GM18873 (cell line): ENCODE measurements around the gene KPNB1.

Experiments
- ATAC-seq: cut with Tn5 transposase; IDR thresholded peaks from one replicate; pipeline ENCODE4 v1.9.1; 2021; ENCODE audit warnings: mild to moderate bottlenecking, moderate library complexity, moderate number of reproducible peaks; ENCODE audit not compliant: unreplicated experiment, low FRiP score

The KPNB1 gene

DNA sequence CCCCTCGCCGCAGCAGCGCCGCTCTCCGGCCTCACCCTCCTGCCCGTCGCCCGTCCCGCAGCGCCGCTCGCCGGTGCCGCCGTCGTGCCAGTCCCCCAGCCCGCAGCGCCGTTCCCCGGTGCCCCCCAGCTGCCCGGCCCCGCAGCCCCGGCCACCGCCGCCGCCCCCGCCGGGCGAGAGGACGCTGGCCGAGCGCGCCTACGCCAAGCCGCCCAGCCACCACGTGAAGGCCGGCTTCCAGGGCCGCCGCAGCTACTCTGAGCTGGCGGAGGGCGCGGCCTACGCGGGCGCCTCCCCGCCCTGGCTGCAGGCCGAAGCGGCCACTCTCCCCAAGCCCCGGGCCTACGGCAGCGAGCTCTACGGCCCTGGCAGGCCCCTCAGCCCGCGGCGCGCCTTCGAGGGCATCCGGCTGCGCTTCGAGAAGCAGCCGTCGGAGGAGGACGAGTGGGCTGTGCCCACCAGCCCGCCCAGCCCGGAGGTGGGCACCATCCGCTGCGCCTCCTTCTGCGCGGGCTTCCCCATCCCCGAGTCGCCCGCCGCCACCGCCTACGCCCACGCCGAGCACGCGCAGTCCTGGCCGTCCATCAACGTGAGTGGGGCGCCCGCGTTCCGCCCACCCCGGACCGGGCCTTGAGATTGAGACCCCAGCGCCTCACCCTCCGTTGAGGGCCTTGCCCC lies 59.3 kb downstream of the KPNB1 start:
- ATAC-seq, result no peak

DNA sequence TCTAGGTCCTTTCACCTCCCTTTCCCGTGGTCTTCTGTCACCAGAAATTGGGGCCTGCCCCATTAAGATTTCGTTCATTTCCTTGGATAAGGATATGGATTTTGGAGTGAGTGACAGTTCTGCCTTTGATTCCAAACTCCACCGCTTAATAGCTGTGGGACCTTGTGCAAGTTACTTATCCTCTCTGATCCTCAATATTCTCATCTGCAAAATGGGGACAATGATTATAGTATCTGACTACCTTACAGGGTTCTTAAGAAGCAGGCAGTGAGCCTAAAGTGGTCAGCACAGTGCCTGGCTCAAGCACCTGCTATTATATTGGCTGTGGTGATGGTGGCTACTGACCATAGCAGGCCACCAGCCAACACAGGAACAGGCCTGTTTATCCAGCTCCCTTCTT lies 59.9 kb downstream of the KPNB1 start:
- ATAC-seq, result no peak

DNA sequence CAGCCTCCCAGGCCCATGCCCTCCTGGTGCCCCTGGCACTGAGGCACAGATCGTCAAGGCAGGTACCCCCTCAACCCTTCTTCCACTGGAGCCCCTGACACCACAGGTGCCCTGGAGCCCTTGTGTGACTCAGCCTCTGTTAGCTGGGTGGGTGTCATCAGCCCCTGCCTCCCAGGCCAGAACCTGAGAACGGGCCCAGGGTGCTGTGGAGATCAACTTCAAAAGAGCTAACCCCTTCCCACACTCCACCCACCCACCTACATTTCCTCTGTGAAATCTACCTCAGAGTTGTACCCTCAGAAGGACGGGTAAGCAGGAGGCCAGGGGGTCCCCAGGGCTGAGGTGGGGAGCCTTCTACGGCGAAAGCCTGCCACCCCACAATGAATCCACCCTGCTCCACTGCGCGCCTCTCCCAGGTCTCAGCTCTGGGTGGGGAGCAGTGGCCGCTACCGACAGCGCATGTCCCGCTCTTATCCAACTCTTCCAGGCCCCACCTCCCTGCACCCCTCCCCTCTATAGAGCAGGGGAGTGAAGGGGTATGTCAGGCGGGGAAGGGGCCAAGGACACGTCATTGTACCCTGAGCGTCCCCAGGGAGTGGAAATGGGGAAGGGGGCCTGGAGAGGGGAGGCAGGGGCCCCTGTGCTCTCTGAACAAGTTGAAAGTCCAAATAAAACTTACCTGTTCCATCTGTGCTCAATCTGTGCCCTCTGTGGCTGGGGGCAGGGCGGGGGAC lies 61.8 kb downstream of the KPNB1 start:
- no peak for ATAC-seq

DNA sequence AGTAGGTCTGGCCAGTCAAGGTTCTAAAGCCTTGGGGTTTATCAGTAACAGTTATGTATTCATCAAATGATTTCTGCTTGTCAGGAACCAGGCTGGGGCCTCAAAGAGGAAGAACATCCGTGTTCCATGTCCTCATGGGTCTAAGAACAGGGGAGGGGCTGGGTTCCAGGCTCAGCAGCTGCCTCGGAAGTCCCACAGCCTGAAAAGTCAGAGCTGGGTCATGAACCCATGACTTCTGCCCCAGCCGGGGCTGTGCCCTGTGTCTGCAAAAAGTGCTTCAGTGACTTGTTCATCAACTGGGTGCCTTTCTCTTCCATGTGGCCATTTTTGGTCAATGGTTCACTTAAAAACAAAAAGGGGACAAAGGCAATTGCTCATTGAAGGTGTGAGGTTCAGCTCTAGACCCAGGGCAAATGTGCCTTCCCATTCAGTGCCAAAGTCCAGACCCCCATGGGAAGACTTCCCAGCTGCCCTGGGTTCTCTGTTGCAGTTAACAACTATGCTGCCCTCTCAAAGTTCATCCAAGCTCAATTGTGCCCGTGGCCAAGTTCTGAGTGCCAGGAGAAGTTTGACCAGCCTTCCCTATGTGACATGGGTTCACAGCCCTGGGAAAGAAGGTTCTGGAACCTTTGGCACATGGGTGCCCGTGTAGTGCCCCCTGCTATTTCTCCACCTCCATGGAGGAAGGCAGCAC lies 62.8 kb downstream of the KPNB1 start:
- no peak for ATAC-seq

DNA sequence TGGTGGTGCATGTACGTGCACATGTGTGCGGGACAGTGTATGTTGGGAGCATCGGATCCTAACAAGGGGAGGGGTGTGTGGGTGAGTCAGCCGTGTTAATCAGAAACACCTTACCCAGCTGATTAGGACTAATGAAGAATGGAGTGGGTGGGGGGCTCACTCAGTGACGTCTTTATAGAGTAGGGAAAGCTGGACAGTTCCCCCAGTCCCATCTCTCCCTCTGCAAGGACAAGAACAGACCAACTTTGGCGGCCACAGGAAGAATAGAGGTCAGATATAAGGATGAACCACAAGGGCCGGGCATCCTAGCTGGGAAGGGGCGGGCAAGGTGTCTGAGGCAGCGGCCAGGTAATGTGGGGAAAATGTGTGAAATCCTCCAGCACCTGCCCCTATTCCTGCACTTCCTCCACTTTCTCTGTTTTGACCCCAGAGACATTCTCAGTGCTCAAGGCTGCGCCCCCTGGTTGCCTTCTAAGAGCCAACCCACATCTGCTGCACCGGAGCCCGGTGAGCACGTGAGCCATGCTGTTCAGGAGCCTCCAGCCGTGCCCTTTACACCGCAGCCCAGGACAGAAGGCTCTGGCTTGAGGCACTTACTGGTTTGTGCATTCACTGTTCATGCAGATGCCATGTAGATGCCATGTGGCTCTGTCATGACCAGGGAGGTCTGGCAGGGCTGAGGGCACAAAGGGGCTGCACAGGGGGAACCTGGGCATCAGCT lies 64.4 kb downstream of the KPNB1 start:
- no peak for ATAC-seq

DNA sequence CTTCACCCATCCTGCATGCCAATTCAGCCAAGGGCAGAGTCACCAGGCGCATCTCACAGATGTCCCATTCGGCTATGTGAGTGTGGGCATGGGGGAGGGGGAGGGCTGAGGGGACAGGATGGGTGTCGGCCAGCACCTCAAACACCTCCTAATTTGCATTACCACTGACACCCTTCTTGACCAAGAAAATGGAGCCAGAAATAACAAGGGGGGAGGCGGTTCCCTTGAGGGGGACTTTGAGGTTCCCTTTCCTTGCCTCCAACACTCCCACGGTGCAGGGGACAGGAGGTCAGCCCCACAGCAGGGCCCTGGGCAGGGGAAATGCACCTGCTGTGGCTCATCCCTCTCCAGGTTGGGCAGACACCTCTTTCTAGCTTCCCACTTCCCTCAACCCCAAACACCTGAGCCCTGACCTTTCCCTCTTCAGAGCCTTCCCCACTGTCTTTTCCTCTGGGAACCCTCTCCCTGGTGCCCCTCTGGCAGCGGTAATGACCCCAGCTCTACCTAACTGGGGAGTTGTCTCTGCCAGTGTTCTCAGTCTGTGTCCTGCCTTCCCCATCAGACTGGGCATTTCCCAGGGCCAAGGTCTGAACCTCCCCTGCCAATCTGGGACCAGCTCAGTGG lies 65.2 kb downstream of the KPNB1 start:
- no peak for ATAC-seq

DNA sequence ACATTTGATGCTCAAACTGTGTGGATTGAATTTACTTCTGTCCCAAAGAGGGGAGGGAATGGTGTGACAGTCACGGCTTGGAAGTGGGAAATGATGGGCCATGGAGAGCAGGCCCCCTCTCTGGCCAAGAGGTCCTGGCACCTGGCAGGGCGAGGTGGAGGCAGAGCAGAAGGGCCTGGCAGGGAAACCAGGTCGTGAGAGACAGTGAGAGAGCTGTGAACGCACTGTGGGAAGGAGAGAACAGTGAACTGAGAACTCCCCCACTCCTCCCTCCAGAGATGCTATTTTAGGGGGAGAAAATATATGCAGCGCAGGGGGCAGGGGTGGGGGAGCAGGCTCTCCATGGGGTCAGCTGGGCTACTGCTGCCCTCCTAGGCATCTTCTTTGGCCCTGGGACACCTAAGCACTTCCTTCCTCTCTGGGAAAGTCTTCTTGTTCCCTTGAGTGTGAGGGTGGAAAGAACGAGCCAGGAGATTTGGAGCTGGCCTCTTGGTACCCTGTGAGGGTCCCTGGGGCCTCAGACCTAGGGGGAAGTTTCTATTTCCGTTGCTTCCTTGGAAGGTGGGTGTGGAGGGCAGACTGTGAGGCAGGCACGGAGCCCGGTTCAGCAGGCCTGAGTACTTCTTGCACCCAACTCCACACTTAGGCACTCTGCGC lies 66.1 kb downstream of the KPNB1 start:
- no peak for ATAC-seq

DNA sequence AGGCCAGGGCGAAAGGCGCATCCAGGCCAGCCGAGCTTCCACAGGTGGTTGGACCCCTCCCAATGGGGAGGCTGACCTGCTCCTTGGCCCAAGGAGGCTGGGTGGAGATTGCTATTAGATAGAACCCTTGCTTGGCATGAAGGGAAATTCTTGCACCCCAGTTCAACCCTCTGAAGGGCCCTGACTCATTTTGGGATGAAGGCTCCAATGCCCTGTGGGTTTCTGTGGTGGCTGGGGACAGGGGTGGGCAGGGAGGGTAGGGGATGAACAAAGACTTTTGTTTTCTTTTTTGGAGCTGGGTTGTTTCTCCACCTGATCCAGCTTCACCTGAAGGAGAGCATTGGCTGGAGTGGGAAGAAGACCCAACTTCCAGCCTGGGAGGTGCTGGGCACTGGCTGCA lies 66.7 kb downstream of the KPNB1 start:
- no peak for ATAC-seq

GRCh38 chr17:47717261-47717697 lies 67.6 kb downstream of the KPNB1 start:
- no peak for ATAC-seq

GRCh38 chr17:47717979-47718621 lies 68.4 kb downstream of the KPNB1 start:
- ATAC-seq, result no peak

GRCh38 chr17:47718634-47719405 lies 69.1 kb downstream of the KPNB1 start:
- no peak for ATAC-seq

DNA sequence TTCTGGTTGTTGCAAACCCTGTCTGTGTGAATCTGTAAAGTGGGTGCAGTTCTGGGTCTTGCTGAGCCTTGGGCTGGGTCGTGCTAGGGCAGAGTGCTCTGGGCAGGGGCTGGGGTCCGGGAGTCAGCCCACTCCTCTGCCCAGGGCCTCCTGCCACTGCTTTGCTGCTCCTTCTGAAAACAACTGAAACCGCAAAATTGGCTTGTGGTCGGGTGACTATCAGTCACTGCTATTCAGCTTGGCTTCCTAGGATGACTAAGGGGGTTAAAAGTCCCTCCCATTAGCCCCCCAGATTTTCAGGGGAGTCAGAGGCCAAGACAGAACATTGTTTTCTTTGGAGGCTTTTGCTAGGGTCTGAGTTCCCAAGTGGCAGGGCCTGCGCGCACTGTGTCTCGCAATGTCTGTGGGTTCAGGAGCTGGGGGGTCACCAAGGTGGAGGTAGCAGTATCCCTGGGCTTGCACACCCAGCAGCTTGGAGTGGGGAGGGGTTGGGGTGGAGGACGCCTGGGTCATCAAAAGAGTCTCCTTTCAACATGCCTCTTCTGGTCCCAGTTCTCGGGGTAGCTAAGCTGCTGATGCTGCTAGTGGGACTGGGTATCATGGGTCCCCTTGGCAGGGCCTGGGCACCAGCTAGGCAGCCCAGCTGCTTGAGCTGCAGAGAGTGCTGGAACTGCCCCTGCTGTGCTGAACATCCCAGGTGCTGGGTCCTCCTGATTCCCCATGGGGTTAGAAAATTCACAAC lies 69.9 kb downstream of the KPNB1 start:
- no peak for ATAC-seq

DNA sequence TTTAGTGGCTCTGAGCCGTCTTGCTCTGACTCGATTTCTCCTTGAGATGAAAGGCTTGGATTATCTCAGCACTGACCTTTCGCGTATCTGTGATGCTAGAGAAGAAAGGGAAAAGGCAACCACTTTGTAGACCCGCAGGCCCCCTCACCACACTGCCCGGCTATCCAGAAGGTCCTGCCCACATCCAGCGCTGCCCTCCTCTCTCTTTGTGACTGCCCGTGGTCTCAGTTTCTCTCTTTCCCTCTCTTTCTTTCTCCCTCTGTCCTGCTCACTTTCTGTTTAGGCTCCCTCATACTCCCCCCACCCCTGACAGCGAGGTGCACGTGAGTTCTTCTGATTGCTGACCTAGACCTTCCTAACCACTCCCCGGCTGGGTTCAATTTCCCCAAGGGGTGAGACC lies 70.5 kb downstream of the KPNB1 start:
- ATAC-seq, result no peak

DNA sequence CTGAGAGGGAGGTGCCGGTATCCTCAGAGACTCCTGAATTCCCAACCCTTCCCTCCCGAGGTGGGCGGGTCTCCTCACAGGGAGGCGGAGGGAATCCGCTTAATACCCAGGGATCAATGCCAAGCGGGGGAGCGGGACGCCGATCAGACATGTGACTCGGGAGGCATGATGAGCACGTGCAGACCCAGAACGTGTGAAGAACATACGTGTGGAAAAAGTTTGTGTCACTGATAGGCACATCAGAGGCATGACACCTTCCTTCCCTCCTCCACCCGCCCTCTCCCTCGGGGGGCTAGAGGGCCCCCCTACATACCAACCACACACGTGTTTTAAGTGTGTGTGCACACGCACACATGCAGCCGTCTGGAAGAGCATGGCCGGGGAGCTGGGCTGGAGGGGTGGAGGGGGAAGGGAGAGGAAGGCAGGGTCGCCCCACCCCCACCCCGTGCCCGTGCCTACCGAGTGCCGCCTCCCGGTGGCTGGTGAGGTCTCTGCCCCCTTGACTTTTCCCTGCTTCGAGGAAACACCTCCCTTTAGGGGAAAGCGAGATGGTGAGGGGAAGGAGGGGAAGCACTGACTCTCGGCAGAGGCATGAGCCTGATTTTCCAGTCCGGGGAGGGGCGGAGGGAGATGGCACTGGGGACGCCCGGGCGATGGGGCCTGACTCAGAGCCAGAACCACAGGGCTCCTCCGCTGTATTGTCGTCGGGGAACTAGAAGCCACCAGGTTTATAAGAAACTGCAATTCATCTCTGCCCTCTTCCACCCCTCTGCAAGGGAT lies 71.2 kb downstream of the KPNB1 start:
- no peak for ATAC-seq

GRCh38 chr17:47721725-47722124 lies 72.0 kb downstream of the KPNB1 start:
- no peak for ATAC-seq

DNA sequence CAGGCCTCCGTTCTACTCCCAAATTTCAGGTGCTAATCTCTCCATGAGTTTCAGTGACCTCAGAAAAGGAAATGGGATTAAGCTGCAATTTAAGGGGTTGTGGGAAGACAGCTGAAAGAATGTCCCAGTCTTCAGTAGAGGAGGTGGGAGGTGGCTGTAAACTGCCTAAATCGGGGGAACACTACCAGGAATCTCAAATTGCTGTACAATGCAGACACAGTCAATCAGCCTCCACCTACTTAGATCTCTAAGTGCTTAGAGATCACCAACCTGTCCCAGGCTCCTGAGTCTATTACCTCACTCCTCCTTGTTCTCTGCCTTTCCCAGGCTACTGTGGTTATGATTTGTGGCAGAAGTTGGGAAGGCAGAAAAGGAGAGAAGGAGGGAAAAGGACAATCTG lies 75.0 kb downstream of the KPNB1 start:
- ATAC-seq, result no peak

- ATAC-seq, result no peak
Measured at GRCh38 chr17:47725446-47726111, 75.9 kb downstream of the KPNB1 start.
